GM23338 (cell line): ENCODE data around the gene C5orf34.

Experiments used
- CREB1 ChIP-seq: fragments of 250-450 bp; sonication (Bioruptor Pico); IDR thresholded peaks from 2 replicates; pipeline ENCODE4 v1.5.0; 2020; ENCODE audit warnings: low read depth, mild to moderate bottlenecking, moderate library complexity
- CTCF ChIP-seq, 2 experiments: fragments of 200-600 bp in 1 of 2; sonication (generic) in 1 of 2; conservative IDR thresholded peaks; 2 replicates each; pipeline versions ENCODE4 v1.5.1 to v1.6.1; 2016 to 2017; ENCODE audit warnings: antibody characterized with exemption in 2 of 2, low read depth in 2 of 2, mild to moderate bottlenecking in 2 of 2, moderate library complexity in 1 of 2
- ETS1 ChIP-seq: IDR thresholded peaks from 2 replicates; pipeline ENCODE4 v1.6.1; 2016; ENCODE audit warnings: antibody characterized with exemption
- EZH2 ChIP-seq: fragments of 200-600 bp; sonication (generic); IDR thresholded peaks from one replicate; pipeline ENCODE4 v1.8.0; 2017; ENCODE audit warnings: antibody characterized with exemption, mild to moderate bottlenecking, low read depth; ENCODE audit not compliant: unreplicated experiment
- EZH2phosphoT487 ChIP-seq: fragments of 200-600 bp; sonication (generic); IDR thresholded peaks from one replicate; pipeline ENCODE4 v1.8.1; 2018; ENCODE audit warnings: antibody characterized with exemption; ENCODE audit not compliant: unreplicated experiment
- JUNB ChIP-seq: IDR thresholded peaks from one replicate; pipeline ENCODE4 v1.6.1; 2016; ENCODE audit warnings: antibody characterized with exemption; ENCODE audit not compliant: unreplicated experiment
- POLR2AphosphoS5 ChIP-seq: IDR thresholded peaks from 2 replicates; pipeline ENCODE4 v1.6.1; 2016; ENCODE audit warnings: antibody characterized with exemption, low read depth
- REST ChIP-seq: IDR thresholded peaks from one replicate; pipeline ENCODE4 v1.6.1; 2018; ENCODE audit warnings: antibody characterized with exemption; ENCODE audit not compliant: unreplicated experiment
- STAT1 ChIP-seq: IDR thresholded peaks from one replicate; pipeline ENCODE4 v1.6.1; 2016; ENCODE audit warnings: antibody characterized with exemption; ENCODE audit not compliant: unreplicated experiment
- ZNF114 ChIP-seq: fragments of 250-450 bp; sonication (Bioruptor Pico); IDR thresholded peaks from 2 replicates; pipeline ENCODE4 v1.5.0; 2020; ENCODE audit warnings: mild to moderate bottlenecking, moderate library complexity
- ZNF331 ChIP-seq: fragments of 250-450 bp; sonication (Bioruptor Pico); IDR thresholded peaks from 2 replicates; pipeline ENCODE4 v1.5.0; 2020; ENCODE audit warnings: low read depth, mild to moderate bottlenecking, moderate library complexity
- ZNF462 ChIP-seq: fragments of 250-450 bp; sonication (Bioruptor Pico); IDR thresholded peaks from 2 replicates; pipeline ENCODE4 v1.5.0; 2020; ENCODE audit warnings: mild to moderate bottlenecking, moderate library complexity

GRCh38 chr5:43553381-43553780 lies 38.4 kb upstream of the C5orf34 start:
- no peak for TF ChIP-seq POLR2AphosphoS5
- no peak for TF ChIP-seq ETS1
- TF ChIP-seq CTCF (conservative IDR thresholded peaks at IDR 0.05; ENCODE audit: low read depth in 2 of 2): no peak
- TF ChIP-seq EZH2: no peak
- no peak for TF ChIP-seq ZNF462
- no peak for TF ChIP-seq ZNF114 (CRISPR knock-in tag)
- no peak for TF ChIP-seq EZH2phosphoT487
- no peak for TF ChIP-seq CREB1
- TF ChIP-seq REST: no peak
- TF ChIP-seq STAT1: no peak
- no peak for TF ChIP-seq JUNB
- no peak for TF ChIP-seq ZNF331 (CRISPR knock-in tag)
